Hippocampal formation (tissue), 2 donors: ENCODE measurements around the gene SYNM.

Source experiments
- DNase-seq, 2 donors: peaks; one replicate each; lab custom pipeline; 2025; lab: John Stamatoyannopoulos, UW

The SYNM gene

DNA sequence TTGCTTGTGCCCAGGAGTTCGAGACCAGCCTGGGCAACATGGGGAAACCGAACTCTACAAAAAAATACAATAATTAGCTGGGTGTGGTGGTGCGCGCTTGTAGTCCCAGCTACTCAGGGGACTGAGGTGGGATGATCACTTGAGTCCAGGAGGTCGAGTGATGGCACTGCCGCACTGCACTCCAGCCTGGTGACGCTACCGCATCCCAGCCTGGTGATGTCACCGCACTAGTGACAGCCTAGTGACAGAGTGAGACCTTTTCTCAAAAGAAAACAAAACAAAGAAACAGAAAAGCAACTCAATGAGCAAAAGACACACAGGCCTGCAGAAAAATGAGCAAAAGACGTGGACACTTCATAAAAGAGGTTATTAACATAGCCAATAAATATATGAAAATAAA is 19.9 kb upstream of the SYNM start:
- no peak for DNase-seq

- DNase-seq = no peak
These were observed 19.2 kb upstream of the SYNM start for GRCh38 chr15:99085413-99086326.

DNA sequence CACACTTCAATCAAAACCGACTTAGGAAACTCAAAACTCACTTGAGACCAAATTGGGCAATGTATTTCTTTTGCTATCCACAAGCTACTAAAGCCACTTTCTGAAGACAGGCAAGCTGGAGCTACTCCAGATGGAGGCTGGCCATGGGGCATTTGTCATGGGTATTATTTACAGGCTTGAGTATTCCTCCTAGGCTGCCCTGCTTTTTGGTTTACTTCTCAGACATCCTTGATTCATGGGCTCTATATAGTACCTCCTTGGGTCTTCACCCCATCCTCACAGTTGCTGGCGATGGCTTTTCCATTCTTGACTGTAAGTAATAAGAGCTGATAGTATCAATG is 18.6 kb upstream of the SYNM start:
- no peak for DNase-seq

GRCh38 chr15:99087405-99087943 is 17.4 kb upstream of the SYNM start:
- no peak for DNase-seq

- DNase-seq = no peak
These were observed 14.7 kb upstream of the SYNM start for GRCh38 chr15:99090011-99090699.

DNA sequence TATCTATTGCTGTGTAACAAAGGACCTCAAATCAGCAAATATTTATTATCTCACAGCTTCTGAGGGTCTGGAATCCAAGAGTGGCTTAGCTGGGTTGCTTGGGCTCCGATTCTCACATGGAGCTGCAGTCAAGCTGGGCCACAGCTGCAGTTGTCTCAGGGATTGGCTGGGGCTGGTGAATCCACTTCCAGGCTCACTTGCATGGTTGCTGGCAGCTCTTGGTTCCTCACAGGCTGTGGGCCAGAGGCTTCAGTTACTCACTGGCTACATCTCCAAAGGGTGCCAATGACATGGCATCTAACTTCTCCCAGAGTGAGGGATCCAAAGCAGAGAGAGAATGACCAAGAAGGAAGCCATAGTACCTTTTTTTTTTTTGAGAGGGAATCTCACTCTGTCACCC is 13.9 kb upstream of the SYNM start:
- DNase-seq = no peak

GRCh38 chr15:99092554-99093172 is 12.2 kb upstream of the SYNM start:
- no peak for DNase-seq

GRCh38 chr15:99095626-99096025 is 9.3 kb upstream of the SYNM start:
- DNase-seq = no peak

GRCh38 chr15:99096173-99096893 is 8.5 kb upstream of the SYNM start:
- no peak for DNase-seq

DNA sequence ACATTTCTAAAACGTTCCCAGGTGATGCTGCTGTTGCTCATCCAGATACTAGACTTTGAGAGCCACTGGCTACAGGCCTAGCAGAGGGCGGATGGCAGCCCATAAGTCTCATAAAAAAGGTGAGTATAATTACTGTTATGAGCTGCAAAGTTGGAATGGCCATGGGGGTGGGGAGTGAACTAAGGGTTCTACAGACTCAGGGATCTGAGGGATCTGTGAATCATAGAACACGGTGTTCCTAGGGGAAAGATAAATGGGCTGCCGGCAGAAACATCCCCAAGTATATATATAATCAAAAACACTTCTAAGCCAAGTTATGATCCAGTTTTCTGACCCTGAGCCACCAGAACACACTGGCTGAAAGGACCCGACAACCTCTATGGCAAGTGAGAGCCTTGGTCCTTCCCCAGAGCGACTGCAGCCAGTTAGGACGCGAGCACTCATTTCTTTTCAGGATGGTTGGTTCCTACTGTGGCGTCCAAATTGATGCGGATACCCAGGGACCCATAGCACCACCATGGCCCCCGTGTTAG is 7.9 kb upstream of the SYNM start:
- no peak for DNase-seq

DNA sequence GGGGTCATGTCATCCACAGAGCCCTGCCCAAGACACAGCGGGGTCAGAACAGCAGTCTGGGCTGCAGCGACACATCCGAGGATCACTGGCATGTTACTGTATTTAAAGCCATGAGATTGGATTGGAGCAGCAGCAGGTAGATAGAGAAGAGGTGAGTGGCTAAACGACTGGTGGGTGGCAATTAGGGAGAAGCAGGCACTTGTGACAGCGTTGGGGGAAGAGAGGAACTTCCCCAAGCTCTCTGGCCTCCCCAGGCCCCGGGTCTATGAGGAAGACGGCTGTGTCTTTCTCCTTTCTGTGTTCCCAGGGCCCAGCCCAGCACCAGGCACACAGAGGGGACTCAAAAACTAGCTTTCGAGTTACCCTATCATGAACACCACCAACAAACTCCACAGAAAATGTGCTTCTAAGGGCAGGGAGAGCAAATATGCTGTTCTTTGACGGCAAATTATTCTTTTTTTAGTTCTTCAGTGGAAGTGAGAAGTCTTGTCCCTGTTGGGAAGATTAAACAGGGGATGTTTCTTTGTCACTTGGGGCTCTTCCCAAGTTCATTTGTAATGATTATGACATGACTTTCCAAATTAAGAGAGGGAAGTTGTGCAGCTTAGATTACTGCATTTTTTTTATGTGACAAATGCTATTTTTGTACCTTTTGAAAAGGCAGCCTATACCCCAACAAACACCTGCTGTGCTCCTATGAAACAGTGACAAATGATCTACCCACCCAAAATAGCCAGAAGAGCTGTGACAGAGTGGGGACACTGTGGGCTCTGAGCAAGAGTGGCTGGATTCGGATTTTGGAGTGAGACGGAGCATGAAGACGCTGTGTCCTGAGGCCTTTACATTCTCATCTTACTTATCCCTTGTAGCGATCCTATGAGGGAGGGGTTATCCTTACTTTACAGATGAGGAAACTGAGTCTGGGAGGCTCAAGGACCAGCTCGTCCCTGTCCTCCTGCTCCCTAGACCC is 7.2 kb upstream of the SYNM start:
- no peak for DNase-seq

DNA sequence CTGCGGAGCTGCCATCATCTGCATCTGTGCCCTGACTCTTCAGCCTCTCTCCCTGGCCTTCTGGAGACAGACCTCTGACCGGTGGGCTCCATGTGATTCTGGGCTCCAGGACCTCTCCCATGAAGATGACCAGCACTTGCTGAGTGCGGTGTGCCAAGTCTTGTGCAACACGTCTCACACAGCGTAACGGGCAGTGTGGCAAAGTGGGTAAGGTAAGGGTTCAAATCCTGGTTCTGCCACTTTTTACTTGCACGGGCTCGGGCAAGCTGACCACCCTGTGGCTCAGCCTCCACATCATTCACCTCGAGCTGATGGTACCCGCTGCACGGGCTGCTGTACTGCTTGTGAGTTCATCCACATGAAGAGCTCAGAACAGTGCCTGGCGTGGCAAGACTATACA is 6.5 kb upstream of the SYNM start:
- DNase-seq = no peak

GRCh38 chr15:99098991-99099390 is 5.9 kb upstream of the SYNM start:
- no peak for DNase-seq

GRCh38 chr15:99099661-99100060 is 5.2 kb upstream of the SYNM start:
- DNase-seq = no peak

DNA sequence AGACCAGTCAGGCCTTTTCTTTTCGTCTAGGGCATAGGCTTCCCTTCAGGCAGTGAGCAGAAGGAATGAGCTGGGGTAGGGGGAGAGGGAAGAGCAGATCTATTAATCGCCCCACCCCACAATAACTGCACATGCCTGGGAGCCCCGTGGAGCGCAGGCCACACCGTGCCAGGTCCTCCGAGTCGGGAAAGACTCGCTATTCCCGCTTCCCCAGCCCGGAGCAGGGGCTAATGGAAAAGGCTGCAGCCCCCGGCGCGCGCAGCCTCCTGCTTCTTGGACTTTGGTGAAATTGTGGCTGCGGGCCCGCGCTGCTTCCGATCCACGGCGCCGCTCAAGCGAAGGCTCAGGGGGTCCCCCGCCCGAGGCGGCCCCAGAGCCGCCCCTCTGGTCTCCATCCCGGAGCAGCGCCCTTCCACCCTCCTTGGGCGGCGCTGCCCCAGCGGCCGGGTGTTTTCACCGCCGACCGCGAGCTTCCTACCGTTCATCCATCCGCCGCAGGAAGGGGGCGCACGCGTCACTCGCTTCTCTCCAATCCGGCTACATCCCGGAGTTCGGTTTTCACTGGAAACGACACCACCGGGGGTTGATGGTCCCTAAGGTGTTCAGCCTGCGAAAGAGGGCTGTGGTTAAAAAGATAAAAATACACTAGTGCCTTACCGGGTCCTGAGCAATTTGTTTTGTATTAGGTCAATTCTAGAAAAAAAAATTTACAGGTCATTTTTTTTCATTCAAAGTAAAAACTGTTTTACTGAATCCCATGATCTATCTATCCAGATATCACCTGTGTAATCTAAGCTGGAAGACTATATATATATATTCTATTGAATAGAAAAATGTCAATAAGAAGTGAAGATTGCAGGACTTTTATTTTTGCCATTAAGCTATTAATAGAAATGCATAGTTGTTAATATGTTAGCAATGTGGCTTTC is 4.4 kb upstream of the SYNM start:
- peak; percentile 58 to 72 for DNase-seq

GRCh38 chr15:99101501-99101900 is 3.4 kb upstream of the SYNM start:
- no peak for DNase-seq

GRCh38 chr15:99102332-99103235 is 2.3 kb upstream of the SYNM start:
- no peak for DNase-seq

GRCh38 chr15:99103279-99103678 is 1.6 kb upstream of the SYNM start:
- DNase-seq = no peak
